Neural progenitor cell (in vitro differentiated cells): Measurements from ENCODE around the gene MDGA2.

ENCODE experiments used
- CTCF ChIP-seq: fragments of 200-600 bp; sonication (generic); IDR thresholded peaks from 2 replicates; pipeline ENCODE4 v1.5.1; 2017; ENCODE audit warnings: antibody characterized with exemption, mild to moderate bottlenecking
- EZH2 ChIP-seq: fragments of 200-600 bp; sonication (generic); IDR thresholded peaks from 2 replicates; pipeline ENCODE4 v1.6.1; 2017; ENCODE audit warnings: antibody characterized with exemption, mild to moderate bottlenecking, moderate library complexity
- EZH2phosphoT487 ChIP-seq: fragments of 200-600 bp; sonication (generic); IDR thresholded peaks from 2 replicates; pipeline ENCODE4 v1.6.1; 2017; ENCODE audit warnings: antibody characterized with exemption

GRCh38 chr14:47167402-47167801, 508.0 kb downstream of the MDGA2 start:
- TF ChIP-seq CTCF (no peak), EZH2 (no peak), EZH2phosphoT487 (no peak)
